ENCODE data around the gene ADAMTSL5. TPM values are rescaled to one million over a fixed set of nuclear protein-coding genes. Genes with fewer than 3 reads are reported as not detected.

ADAMTSL5 gene
- total and polyA plus RNA-seq, 2 of the 13 experiments (the other 11 are each of a cell fraction or from before 2014, with no cell fraction given) = 0.60 to 2.7 TPM

DNA sequence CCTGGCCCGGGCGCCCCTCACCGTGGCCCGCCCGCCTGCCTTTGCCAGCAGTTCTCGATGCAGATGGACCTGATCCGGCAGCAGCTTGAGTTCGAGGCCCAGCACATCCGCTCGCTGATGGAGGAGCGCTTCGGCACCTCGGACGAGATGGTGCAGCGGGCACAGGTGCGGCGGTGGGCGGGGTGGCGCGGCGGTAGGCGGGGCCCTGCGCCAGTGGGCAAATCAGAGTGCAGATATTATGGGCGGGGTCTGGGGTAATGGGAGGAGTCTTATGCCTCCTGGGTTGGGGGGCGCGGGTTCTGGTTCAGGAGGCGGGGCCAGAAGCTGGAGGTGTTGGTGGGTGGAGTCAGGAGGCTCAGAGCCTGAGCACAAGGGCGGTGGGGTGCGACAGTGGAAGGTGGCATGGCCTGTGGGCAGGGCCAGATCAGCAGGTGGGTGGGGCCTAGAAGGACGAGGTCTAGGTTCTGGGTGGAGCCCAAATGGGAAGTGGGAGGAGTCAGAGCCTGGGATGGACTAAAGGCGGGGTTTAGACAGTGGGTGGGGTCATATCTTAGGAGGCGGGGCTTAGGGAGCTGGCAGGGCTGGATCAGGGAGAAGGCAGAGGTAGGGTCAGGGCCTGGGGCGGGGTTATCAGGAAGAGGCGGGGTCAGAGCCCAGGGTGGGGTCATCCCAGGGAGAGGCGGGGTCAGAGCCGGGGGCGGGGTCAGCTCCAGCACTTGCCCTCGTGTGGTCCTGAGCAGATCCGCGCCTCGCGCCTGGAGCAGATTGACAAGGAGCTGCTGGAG, 57.3 kb downstream of the ADAMTSL5 start (continued):
- TF ChIP-seq, protein P1, sequence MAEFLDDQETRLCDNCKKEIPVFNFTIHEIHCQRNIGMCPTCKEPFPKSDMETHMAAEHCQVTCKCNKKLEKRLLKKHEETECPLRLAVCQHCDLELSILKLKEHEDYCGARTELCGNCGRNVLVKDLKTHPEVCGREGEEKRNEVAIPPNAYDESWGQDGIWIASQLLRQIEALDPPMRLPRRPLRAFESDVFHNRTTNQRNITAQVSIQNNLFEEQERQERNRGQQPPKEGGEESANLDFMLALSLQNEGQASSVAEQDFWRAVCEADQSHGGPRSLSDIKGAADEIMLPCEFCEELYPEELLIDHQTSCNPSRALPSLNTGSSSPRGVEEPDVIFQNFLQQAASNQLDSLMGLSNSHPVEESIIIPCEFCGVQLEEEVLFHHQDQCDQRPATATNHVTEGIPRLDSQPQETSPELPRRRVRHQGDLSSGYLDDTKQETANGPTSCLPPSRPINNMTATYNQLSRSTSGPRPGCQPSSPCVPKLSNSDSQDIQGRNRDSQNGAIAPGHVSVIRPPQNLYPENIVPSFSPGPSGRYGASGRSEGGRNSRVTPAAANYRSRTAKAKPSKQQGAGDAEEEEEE (CRISPR knock-in tag; IDR thresholded peaks at IDR 0.05; ENCODE audit: borderline replicate concordance) = no peak
- TF ChIP-seq BCLAF1 (IDR thresholded peaks at IDR 0.05) (no peak), ZEB1 (IDR thresholded peaks at IDR 0.05; ENCODE audit: insufficient replicate concordance, low read depth) (no peak), ATF2 (CRISPR knock-in tag; IDR thresholded peaks at IDR 0.05) (no peak), ISX (CRISPR knock-in tag; conservative IDR thresholded peaks at IDR 0.05) (no peak), ARID3A (IDR thresholded peaks at IDR 0.05; ENCODE audit: low read depth, low read length) (no peak), NR2F1 (CRISPR knock-in tag; IDR thresholded peaks at IDR 0.05) (no peak), ZNF20 (CRISPR knock-in tag; IDR thresholded peaks at IDR 0.05) (no peak), ZNF816 (CRISPR knock-in tag; IDR thresholded peaks at IDR 0.05; ENCODE audit: borderline replicate concordance) (no peak), ZNF543 (CRISPR knock-in tag; IDR thresholded peaks at IDR 0.05) (no peak)
- TF ChIP-seq, protein P2, sequence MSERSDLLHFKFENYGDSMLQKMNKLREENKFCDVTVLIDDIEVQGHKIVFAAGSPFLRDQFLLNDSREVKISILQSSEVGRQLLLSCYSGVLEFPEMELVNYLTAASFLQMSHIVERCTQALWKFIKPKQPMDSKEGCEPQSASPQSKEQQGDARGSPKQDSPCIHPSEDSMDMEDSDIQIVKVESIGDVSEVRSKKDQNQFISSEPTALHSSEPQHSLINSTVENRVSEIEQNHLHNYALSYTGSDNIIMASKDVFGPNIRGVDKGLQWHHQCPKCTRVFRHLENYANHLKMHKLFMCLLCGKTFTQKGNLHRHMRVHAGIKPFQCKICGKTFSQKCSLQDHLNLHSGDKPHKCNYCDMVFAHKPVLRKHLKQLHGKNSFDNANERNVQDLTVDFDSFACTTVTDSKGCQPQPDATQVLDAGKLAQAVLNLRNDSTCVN (CRISPR knock-in tag; IDR thresholded peaks at IDR 0.05; ENCODE audit: borderline replicate concordance) = no peak
- TF ChIP-seq, protein P3, sequence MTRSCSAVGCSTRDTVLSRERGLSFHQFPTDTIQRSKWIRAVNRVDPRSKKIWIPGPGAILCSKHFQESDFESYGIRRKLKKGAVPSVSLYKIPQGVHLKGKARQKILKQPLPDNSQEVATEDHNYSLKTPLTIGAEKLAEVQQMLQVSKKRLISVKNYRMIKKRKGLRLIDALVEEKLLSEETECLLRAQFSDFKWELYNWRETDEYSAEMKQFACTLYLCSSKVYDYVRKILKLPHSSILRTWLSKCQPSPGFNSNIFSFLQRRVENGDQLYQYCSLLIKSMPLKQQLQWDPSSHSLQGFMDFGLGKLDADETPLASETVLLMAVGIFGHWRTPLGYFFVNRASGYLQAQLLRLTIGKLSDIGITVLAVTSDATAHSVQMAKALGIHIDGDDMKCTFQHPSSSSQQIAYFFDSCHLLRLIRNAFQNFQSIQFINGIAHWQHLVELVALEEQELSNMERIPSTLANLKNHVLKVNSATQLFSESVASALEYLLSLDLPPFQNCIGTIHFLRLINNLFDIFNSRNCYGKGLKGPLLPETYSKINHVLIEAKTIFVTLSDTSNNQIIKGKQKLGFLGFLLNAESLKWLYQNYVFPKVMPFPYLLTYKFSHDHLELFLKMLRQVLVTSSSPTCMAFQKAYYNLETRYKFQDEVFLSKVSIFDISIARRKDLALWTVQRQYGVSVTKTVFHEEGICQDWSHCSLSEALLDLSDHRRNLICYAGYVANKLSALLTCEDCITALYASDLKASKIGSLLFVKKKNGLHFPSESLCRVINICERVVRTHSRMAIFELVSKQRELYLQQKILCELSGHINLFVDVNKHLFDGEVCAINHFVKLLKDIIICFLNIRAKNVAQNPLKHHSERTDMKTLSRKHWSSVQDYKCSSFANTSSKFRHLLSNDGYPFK (CRISPR knock-in tag; IDR thresholded peaks at IDR 0.05; ENCODE audit: borderline replicate concordance) = no peak
- TF ChIP-seq, protein P4, sequence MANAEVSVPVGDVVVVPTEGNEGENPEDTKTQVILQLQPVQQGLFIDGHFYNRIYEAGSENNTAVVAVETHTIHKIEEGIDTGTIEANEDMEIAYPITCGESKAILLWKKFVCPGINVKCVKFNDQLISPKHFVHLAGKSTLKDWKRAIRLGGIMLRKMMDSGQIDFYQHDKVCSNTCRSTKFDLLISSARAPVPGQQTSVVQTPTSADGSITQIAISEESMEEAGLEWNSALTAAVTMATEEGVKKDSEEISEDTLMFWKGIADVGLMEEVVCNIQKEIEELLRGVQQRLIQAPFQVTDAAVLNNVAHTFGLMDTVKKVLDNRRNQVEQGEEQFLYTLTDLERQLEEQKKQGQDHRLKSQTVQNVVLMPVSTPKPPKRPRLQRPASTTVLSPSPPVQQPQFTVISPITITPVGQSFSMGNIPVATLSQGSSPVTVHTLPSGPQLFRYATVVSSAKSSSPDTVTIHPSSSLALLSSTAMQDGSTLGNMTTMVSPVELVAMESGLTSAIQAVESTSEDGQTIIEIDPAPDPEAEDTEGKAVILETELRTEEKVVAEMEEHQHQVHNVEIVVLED (CRISPR knock-in tag; IDR thresholded peaks at IDR 0.05; ENCODE audit: borderline replicate concordance) = peak; percentile 36; the same call in 1 of the 2 replicates

Measured in HepG2 (cell line).